ENCODE results near the gene SIAH1. TPM values are rescaled to one million over a fixed set of nuclear protein-coding genes. Genes with fewer than 3 reads are reported as not detected.

SIAH1 gene
- total RNA-seq, 1 experiment from 2014 or later: 33.2 TPM

- Histone ChIP-seq H2BK120ac (ENCODE audit: low read depth, low read length, poor library complexity, severe bottlenecking) (peak overlapping the region; percentile 44), H2BK15ac (ENCODE audit: low read depth, low read length) (no peak overlapping the region), H2BK20ac (ENCODE audit: low read depth, low read length, poor library complexity, severe bottlenecking) (no peak overlapping the region), H3K4me2 (ENCODE audit: insufficient read depth, insufficient read length, low read length) (no peak overlapping the region), H3K23me2 (ENCODE audit: insufficient read length, low read depth, low read length, poor library complexity, severe bottlenecking) (peaks cover 4% of the 10 kb centered on the region), H2BK5ac (ENCODE audit: insufficient read length, low read length) (no peak overlapping the region), H3K4me1 (ENCODE audit: insufficient read depth, low read length) (peaks cover 6% of the 10 kb centered on the region; the same call in 1 of the 2 replicates), H3K9ac (ENCODE audit: extremely low read depth, insufficient read length, low read length) (no peak overlapping the region), H2AFZ (ENCODE audit: low read length) (no peak overlapping the region), H3K4ac (ENCODE audit: low read depth, low read length) (no peak overlapping the region), H3K18ac (ENCODE audit: insufficient read length, low read depth, low read length) (no peak overlapping the region), H3K79me1 (ENCODE audit: insufficient read depth, low read depth, low read length, poor library complexity, severe bottlenecking) (no peaks in the 10 kb centered on the region), H3K79me2 (ENCODE audit: insufficient read depth, low read length) (peaks cover 44% of the 10 kb centered on the region), H3K9me3 (ENCODE audit: control insufficient read depth, low read depth, low read length) (no peaks in the 10 kb centered on the region), H4K91ac (ENCODE audit: insufficient read length, low read depth, low read length) (no peak overlapping the region), H3K56ac (ENCODE audit: insufficient read length, low read depth, low read length) (no peak overlapping the region), H4K5ac (ENCODE audit: insufficient read length, low read depth, low read length) (no peak overlapping the region), H3K14ac (ENCODE audit: insufficient read depth, low read length) (no peak overlapping the region), H2AK5ac (ENCODE audit: insufficient read length, low read length) (no peak overlapping the region), H3K27ac (ENCODE audit: insufficient read length, low read depth, low read length) (no peak overlapping the region), H3K23ac (ENCODE audit: insufficient read length, low read depth, low read length) (no peak overlapping the region), H3T11ph (ENCODE audit: low read length) (no peak overlapping the region), H4K8ac (replicated peaks; ENCODE audit: insufficient read length, low read depth, low read length) (no peak overlapping the region), H3K27me3 (ENCODE audit: insufficient read depth, low read length) (no peaks in the 10 kb centered on the region), H2BK12ac (ENCODE audit: insufficient read length, low read depth, low read length) (no peak overlapping the region), H4K20me1 (ENCODE audit: control insufficient read depth, insufficient read depth, insufficient read length) (no peaks in the 10 kb centered on the region)
- TF ChIP-seq CTCF (conservative IDR thresholded peaks at IDR 0.05): no peak
- no CpG with 5 or more reads among the region's 1 CpG for WGBS (ENCODE audit: extremely low coverage, insufficient read length, low lambda C conversion rate)
- Mint-ChIP-seq H3K9me3 (no peaks in the 10 kb centered on the region; a peak in 1 of 5 replicates), H3K4me1 (peaks cover 34 to 35% of the 10 kb centered on the region in 2 experiments), H3K36me3 (ENCODE audit: insufficient read depth in 1 of 3, low read depth in 3 of 3) (no peaks in the 10 kb centered on the region; a peak in 1 of 7 replicates), H3K4me3 (no peak overlapping the region), H3K27ac (peak overlapping the region in 1 of 3 experiments; percentile 87; a peak in 2 of 7 replicates), H3K27me3 (ENCODE audit: low read depth) (no peaks in the 10 kb centered on the region)
- DNase-seq: no peak
Observed at GRCh38 chr16:48369765-48370164, 15.4 kb downstream of the SIAH1 start.
